ENCODE measurements around the gene SLC25A34. TPM values are rescaled to one million over a fixed set of nuclear protein-coding genes. Genes with fewer than 3 reads are reported as not detected.

Gene SLC25A34
- total RNA-seq, 4 donors from 2014 or later: 0.66 to 0.97 (median 0.76) TPM

DNA sequence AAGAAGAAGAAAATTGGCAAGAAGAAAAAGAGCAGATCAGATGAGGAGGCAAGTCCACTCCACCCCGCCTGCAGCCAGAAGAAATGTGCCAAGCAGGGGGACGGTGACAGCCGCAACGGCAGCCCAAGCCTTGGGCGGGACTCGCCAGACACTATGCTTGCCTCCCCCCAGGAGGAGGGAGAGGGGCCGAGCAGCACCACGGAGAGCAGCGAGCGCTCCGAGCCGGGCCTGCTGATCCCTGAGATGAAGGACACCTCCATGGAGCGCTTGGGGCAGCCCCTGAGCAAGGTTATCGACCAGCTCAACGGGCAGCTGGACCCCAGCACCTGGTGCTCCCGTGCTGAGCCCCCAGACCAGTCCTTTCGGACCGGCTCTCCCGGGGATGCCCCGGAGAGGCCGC is 9.0 kb upstream of the SLC25A34 start:
- no peak overlapping the region for H3K27ac ChIP-seq (replicated peaks in 1 of 4)

DNA sequence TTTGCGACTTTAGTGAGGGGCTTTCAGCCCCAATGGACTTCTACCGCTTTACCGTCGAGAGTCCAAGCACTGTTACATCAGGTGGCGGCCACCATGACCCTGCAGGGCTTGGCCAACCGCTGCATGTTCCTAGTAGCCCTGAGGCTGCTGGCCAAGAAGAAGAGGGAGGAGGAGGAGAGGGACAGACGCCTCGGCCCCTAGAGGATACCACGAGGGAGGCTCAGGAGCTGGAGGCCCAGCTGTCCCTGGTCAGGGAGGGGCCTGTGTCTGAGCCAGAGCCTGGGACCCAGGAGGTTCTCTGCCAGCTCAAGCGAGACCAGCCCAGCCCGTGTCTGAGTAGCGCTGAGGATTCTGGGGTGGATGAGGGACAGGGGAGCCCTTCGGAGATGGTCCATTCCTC is 8.6 kb upstream of the SLC25A34 start:
- no peak overlapping the region for H3K4me3 ChIP-seq
- H3K27ac ChIP-seq (replicated peaks in 1 of 4): no peak overlapping the region
- H3K9me3 ChIP-seq: no peaks in the 10 kb centered on the region
- peaks cover 79 to 100% (median 99%) of the 10 kb centered on the region in 4 donors for H3K36me3 ChIP-seq
- intact Hi-C loops (cut with DNase I): no loop called here
- H3K4me1 ChIP-seq: peaks cover 0 to 10% (median 0%) of the 10 kb centered on the region in 4 donors
- no peak for TF ChIP-seq POLR2A (IDR thresholded peaks at IDR 0.05; ENCODE audit: low read depth)
- TF ChIP-seq, protein P1, sequence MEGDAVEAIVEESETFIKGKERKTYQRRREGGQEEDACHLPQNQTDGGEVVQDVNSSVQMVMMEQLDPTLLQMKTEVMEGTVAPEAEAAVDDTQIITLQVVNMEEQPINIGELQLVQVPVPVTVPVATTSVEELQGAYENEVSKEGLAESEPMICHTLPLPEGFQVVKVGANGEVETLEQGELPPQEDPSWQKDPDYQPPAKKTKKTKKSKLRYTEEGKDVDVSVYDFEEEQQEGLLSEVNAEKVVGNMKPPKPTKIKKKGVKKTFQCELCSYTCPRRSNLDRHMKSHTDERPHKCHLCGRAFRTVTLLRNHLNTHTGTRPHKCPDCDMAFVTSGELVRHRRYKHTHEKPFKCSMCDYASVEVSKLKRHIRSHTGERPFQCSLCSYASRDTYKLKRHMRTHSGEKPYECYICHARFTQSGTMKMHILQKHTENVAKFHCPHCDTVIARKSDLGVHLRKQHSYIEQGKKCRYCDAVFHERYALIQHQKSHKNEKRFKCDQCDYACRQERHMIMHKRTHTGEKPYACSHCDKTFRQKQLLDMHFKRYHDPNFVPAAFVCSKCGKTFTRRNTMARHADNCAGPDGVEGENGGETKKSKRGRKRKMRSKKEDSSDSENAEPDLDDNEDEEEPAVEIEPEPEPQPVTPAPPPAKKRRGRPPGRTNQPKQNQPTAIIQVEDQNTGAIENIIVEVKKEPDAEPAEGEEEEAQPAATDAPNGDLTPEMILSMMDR (IDR thresholded peaks at IDR 0.05): no peak
- TF ChIP-seq POLR2AphosphoS5 (IDR thresholded peaks at IDR 0.05): no peak
- no peak for TF ChIP-seq EP300 (IDR thresholded peaks at IDR 0.05)
- H3K27me3 ChIP-seq: no peaks in the 10 kb centered on the region
- no peak for DNase-seq (ENCODE audit: extremely low spot score)
- WGBS: 80% methylated on average over 11 of the region's 13 CpGs

More for the DNA sequence above, 9.0 kb upstream of the SLC25A34 start:
- intact Hi-C loops (cut with DNase I): no loop called here
- TF ChIP-seq POLR2A (IDR thresholded peaks at IDR 0.05; ENCODE audit: low read depth): no peak
- peaks cover 78 to 100% (median 99%) of the 10 kb centered on the region in 4 donors for H3K36me3 ChIP-seq
- H3K4me3 ChIP-seq: no peak overlapping the region
- DNase-seq (ENCODE audit: extremely low spot score): no peak
- WGBS: 90% methylated on average over 20 of the region's 21 CpGs
- no peaks in the 10 kb centered on the region for H3K9me3 ChIP-seq
- H3K27me3 ChIP-seq: no peaks in the 10 kb centered on the region
- H3K4me1 ChIP-seq: peaks cover 0 to 10% (median 0%) of the 10 kb centered on the region in 4 donors

DNA sequence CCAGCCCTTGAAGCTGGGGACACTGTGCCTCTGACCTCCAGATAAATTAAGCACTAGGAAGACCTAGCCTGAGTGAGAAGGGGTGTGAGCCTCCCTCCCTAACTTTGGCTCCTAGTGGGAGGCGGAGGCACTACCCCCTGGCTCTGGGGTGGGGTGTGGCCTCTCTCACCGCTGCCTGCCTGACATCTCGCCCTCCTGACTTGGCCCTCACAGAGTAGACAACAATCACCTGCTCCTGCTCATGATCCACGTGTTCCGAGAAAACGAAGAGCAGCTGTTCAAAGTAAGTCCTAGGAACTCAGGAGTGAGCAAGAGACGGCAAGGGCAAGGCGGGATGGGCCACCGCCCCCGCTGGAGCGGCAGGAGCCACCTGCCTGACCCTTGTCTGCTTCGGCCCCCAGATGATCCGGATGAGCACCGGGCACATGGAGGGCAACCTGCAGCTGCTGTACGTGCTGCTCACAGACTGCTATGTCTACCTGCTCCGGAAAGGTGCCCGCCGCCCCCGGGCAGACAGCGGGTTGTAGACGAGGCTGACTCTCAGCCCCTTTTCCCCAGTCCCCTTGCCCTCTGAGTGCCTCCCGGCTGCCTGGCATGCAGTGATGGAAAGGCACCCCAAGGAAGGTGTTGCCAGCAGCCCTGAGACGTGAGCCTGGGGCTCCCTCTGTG is 8.1 kb upstream of the SLC25A34 start:
- WGBS: 86% methylated on average over 18 of the region's 23 CpGs
- peaks cover 79 to 100% (median 99%) of the 10 kb centered on the region in 4 donors for H3K36me3 ChIP-seq
- intact Hi-C loops (cut with DNase I): no loop called here

DNA sequence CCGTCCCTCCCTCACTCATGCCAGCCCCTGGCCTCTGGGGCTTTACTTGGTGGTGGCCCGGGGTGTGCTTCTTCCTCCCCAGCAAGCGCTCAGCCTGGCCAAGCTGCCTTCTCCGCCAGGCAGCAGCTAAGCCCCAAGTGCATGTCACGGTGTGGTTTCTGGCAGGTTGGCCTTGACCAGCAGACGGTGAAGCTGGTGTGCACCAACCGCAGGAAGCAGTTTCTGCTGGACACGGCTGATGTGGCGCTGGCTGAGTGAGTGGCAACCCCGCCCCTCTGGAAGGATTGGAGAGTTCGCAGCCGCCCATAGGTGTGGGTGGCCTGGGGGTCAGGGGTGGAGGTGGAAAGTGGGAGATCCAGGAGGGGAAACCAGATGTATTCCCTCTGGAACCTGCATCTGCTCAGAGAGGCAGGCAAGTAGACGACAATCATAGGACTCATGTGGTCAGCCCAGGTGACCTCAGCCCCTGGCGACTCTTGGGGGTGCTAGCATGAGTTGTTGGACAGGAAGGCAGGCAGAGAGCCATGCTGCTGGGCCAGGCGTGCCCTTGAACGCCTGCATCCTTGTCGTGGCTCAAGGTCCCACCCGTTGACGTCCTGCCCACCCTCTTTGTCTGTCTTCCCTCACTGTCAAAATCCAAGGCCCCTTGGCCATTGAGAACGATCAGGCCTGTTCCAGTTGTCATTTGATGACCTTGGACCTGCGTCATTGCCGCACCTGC is 7.0 kb upstream of the SLC25A34 start:
- DNase-seq (ENCODE audit: extremely low spot score): no peak
- Histone ChIP-seq H3K27me3 (no peaks in the 10 kb centered on the region), H3K9me3 (no peaks in the 10 kb centered on the region), H3K27ac (replicated peaks in 1 of 4) (no peak overlapping the region), H3K4me3 (no peak overlapping the region), H3K36me3 (peaks cover 78 to 100% (median 99%) of the 10 kb centered on the region in 4 donors), H3K4me1 (peaks cover 0 to 5% (median 0%) of the 10 kb centered on the region in 4 donors)
- 88% methylated on average over 21 of the region's 22 CpGs for WGBS
- intact Hi-C loops (cut with DNase I): no loop called here
- TF ChIP-seq POLR2A (IDR thresholded peaks at IDR 0.05; ENCODE audit: low read depth): no peak

More for the DNA sequence above, 8.1 kb upstream of the SLC25A34 start:
- no peak for DNase-seq (ENCODE audit: extremely low spot score)
- H3K27me3 ChIP-seq: no peaks in the 10 kb centered on the region
- H3K4me1 ChIP-seq: peaks cover 0 to 6% (median 0%) of the 10 kb centered on the region in 4 donors
- H3K9me3 ChIP-seq: no peaks in the 10 kb centered on the region
- no peak overlapping the region for H3K4me3 ChIP-seq
- H3K27ac ChIP-seq (replicated peaks in 1 of 4): no peak overlapping the region
- TF ChIP-seq, protein P1 (IDR thresholded peaks at IDR 0.05): no peak
- TF ChIP-seq POLR2A (IDR thresholded peaks at IDR 0.05; ENCODE audit: low read depth): no peak
- TF ChIP-seq POLR2AphosphoS5 (IDR thresholded peaks at IDR 0.05): no peak
- TF ChIP-seq EP300 (IDR thresholded peaks at IDR 0.05): no peak

DNA sequence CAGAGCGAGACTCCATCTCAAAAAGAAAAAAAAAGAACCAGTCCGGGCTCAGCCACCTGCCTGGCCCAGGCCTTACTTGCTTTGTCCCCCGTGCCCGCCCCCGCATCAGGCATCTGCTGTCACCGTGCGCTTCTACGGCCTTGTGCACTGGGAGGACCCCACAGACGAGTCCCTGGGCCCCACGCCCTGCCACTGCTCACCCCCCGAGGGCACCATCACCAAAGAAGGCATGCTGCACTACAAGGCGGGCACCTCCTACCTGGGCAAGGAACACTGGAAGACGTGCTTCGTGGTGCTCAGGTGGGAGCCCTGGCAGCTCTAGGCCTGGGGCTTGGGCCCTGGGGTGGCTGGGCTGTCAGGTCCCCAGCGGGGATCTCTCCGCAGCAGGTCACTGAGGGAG is 5.6 kb upstream of the SLC25A34 start:
- 94% methylated on average over 10 of the region's 16 CpGs for WGBS
- intact Hi-C loops (cut with DNase I): no loop called here
- H3K4me1 ChIP-seq: peaks cover 0 to 7% (median 4%) of the 10 kb centered on the region in 4 donors
- H3K27ac ChIP-seq (replicated peaks in 1 of 4): no peak overlapping the region
- DNase-seq (ENCODE audit: extremely low spot score): no peak
- H3K27me3 ChIP-seq: no peaks in the 10 kb centered on the region
- H3K9me3 ChIP-seq: no peaks in the 10 kb centered on the region
- no peak overlapping the region for H3K4me3 ChIP-seq
- TF ChIP-seq POLR2A (IDR thresholded peaks at IDR 0.05; ENCODE audit: low read depth): no peak
- no peak for TF ChIP-seq POLR2AphosphoS5 (IDR thresholded peaks at IDR 0.05)
- no peak for TF ChIP-seq EP300 (IDR thresholded peaks at IDR 0.05)
- TF ChIP-seq, protein P1 (IDR thresholded peaks at IDR 0.05): no peak
- peaks cover 77 to 100% (median 99%) of the 10 kb centered on the region in 4 donors for H3K36me3 ChIP-seq

All from esophagus muscularis mucosa (tissue), 4 donors.